ENCODE results near the gene TPST1. TPM values are rescaled to one million over a fixed set of nuclear protein-coding genes. Genes with fewer than 3 reads are reported as not detected.

Gene TPST1
- total RNA-seq, 1 experiment from 2014 or later: 15.9 TPM

DNA sequence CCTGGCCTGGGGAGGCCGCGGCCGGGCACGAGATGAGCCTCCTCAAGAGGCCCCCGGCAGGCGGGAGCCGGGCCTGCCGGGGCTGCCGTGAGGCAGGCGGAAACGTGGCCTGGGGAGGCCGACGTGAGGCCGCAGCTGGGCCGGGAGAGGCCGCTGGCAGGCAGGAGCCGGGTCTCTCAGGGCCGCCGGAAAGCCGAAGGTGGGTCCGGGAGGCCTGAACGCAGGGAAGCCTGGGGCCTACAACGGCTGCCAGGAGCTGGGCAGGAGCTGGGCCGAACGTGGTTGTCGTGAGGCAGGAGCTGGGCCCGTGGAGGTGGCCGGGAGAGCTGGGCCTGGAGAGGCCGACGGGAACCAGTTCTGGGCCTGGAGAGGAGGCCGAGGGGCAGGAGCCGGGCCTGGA is 171.9 kb downstream of the TPST1 start:
- Histone ChIP-seq H3K27ac (ENCODE audit: insufficient read length, low read depth, low read length) (no peak overlapping the region), H3K9ac (ENCODE audit: extremely low read depth, insufficient read length, low read length) (no peak overlapping the region), H2BK5ac (ENCODE audit: insufficient read length, low read length) (no peak overlapping the region), H3K23me2 (ENCODE audit: insufficient read length, low read depth, low read length, poor library complexity, severe bottlenecking) (no peaks in the 10 kb centered on the region), H2AFZ (ENCODE audit: low read length) (no peak overlapping the region), H3K79me1 (ENCODE audit: insufficient read depth, low read depth, low read length, poor library complexity, severe bottlenecking) (no peaks in the 10 kb centered on the region), H3K14ac (ENCODE audit: insufficient read depth, low read length) (no peak overlapping the region), H3K18ac (ENCODE audit: insufficient read length, low read depth, low read length) (no peak overlapping the region), H3K56ac (ENCODE audit: insufficient read length, low read depth, low read length) (no peak overlapping the region), H3K79me2 (ENCODE audit: insufficient read depth, low read length) (no peaks in the 10 kb centered on the region), H3K27me3 (ENCODE audit: insufficient read depth, low read length) (no peaks in the 10 kb centered on the region), H2AK5ac (ENCODE audit: insufficient read length, low read length) (no peak overlapping the region), H3K9me3 (ENCODE audit: control insufficient read depth, low read depth, low read length) (no peaks in the 10 kb centered on the region), H3K4me1 (ENCODE audit: insufficient read depth, low read length) (no peaks in the 10 kb centered on the region), H4K20me1 (ENCODE audit: control insufficient read depth, insufficient read depth, insufficient read length) (no peaks in the 10 kb centered on the region), H3K4me2 (ENCODE audit: insufficient read depth, insufficient read length, low read length) (no peak overlapping the region), H3K4ac (ENCODE audit: low read depth, low read length) (no peak overlapping the region), H2BK120ac (ENCODE audit: low read depth, low read length, poor library complexity, severe bottlenecking) (no peak overlapping the region), H4K8ac (replicated peaks; ENCODE audit: insufficient read length, low read depth, low read length) (no peak overlapping the region), H2BK12ac (ENCODE audit: insufficient read length, low read depth, low read length) (no peak overlapping the region), H2BK20ac (ENCODE audit: low read depth, low read length, poor library complexity, severe bottlenecking) (no peak overlapping the region), H4K5ac (ENCODE audit: insufficient read length, low read depth, low read length) (no peak overlapping the region), H3T11ph (ENCODE audit: low read length) (no peak overlapping the region), H2BK15ac (ENCODE audit: low read depth, low read length) (no peak overlapping the region), H3K23ac (ENCODE audit: insufficient read length, low read depth, low read length) (no peak overlapping the region), H4K91ac (ENCODE audit: insufficient read length, low read depth, low read length) (no peak overlapping the region)
- DNase-seq: no peak
- Mint-ChIP-seq H3K4me3 (no peak overlapping the region), H3K9me3 (peaks cover 2 to 5% of the 10 kb centered on the region in 2 experiments; a peak in 4 of 5 replicates), H3K4me1 (no peaks in the 10 kb centered on the region), H3K27me3 (ENCODE audit: low read depth) (no peaks in the 10 kb centered on the region), H3K36me3 (ENCODE audit: insufficient read depth in 1 of 3, low read depth in 3 of 3) (peaks cover 18 to 23% (median 22%) of the 10 kb centered on the region in 3 experiments), H3K27ac (no peak overlapping the region)
- no CpG with 5 or more reads among the region's 32 CpGs for WGBS (ENCODE audit: extremely low coverage, insufficient read length, low lambda C conversion rate)
- TF ChIP-seq, protein P1, sequence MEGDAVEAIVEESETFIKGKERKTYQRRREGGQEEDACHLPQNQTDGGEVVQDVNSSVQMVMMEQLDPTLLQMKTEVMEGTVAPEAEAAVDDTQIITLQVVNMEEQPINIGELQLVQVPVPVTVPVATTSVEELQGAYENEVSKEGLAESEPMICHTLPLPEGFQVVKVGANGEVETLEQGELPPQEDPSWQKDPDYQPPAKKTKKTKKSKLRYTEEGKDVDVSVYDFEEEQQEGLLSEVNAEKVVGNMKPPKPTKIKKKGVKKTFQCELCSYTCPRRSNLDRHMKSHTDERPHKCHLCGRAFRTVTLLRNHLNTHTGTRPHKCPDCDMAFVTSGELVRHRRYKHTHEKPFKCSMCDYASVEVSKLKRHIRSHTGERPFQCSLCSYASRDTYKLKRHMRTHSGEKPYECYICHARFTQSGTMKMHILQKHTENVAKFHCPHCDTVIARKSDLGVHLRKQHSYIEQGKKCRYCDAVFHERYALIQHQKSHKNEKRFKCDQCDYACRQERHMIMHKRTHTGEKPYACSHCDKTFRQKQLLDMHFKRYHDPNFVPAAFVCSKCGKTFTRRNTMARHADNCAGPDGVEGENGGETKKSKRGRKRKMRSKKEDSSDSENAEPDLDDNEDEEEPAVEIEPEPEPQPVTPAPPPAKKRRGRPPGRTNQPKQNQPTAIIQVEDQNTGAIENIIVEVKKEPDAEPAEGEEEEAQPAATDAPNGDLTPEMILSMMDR (conservative IDR thresholded peaks at IDR 0.05): no peak
